GM19239 (cell line): Measurements from ENCODE around the gene CAMK2A.

ENCODE experiments used
- DNase-seq: peaks from one replicate; pipeline ENCODE4 v3.0.0; 2011; ENCODE audit warnings: low spot score; ENCODE audit not compliant: insufficient read length
- FAIRE-seq: peaks from 2 replicates; lab custom pipeline; 2011; peaks lifted over from hg19 to GRCh38; lab: Jason Lieb, UNC

Gene CAMK2A

GRCh38 chr5:150302301-150303069 is 12.9 kb upstream of the CAMK2A start, which contains the start of gene ARSI:
TSS of gene ARSI (minus strand) at chr5:150302905. CDS start at chr5:150302373, 532 bp downstream.
- no peak for FAIRE-seq
- no peak for DNase-seq

- no peak for FAIRE-seq
- no peak for DNase-seq
Measured at GRCh38 chr5:150301901-150302300, 12.3 kb upstream of the CAMK2A start.

DNA sequence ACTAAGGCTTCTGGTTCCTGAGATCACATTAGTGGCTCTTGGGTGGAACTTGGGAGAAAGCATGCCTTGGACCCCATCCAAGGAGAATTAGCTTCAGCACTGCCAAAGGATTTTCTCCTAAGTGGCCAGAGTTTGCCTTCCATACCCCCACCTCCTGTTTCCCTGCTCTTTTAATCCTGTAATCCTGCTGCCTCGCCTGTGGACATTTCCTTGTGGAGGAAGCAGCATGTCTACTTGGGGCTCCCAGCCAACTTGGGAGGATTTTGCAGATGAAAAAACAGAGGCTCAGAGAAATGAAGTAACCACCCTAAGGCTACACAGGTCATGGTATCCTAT is 11.6 kb upstream of the CAMK2A start:
- no peak for FAIRE-seq
- no peak for DNase-seq

- FAIRE-seq (no peak), DNase-seq (no peak)
Measured at GRCh38 chr5:150300496-150301169, 11.1 kb upstream of the CAMK2A start.

GRCh38 chr5:150299571-150300327 is 10.2 kb upstream of the CAMK2A start:
- FAIRE-seq: no peak
- DNase-seq: peak; percentile 35

DNA sequence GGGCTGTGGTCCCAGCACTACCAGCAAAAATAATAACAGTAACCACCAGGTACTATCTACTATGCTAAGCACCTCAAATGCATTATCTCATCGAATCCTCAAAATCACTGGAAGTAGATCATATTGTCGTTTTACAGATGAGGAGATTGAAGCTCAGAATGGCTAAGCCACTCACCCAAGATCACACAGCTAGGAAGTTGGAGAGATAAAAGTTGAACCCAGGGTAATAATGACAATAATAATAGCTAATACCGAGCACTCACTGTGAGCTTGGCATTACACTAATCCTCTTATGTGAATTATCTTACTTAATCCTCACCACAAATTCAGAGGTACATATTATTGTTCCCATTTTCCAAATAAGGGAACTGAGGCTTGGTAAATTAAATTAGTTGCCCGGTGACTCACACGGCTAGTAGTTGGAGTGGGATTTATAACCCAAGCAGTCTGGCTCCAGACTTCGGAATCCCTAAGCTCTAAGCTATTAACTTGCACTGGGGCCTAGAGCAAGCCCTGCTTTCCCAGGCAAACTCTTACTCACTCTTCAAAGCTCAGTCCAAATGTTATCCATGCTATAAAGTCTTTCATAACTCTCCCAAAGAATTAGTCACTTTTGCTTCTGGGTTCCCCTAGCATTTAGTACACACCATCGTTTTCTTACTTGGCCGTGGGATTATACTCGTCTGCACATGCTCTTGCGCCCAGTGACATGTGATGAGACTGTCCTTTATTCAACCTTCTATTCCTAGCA is 9.3 kb upstream of the CAMK2A start:
- no peak for DNase-seq
- no peak for FAIRE-seq

GRCh38 chr5:150297934-150298595 is 8.5 kb upstream of the CAMK2A start:
- DNase-seq (no peak), FAIRE-seq (no peak)

- no peak for FAIRE-seq
- no peak for DNase-seq
Measured at GRCh38 chr5:150297236-150297890, 7.8 kb upstream of the CAMK2A start.

GRCh38 chr5:150296496-150296895 is 6.9 kb upstream of the CAMK2A start:
- FAIRE-seq (no peak), DNase-seq (no peak)

- FAIRE-seq (no peak), DNase-seq (no peak)
Measured at GRCh38 chr5:150295741-150296486, 6.3 kb upstream of the CAMK2A start.

- DNase-seq (no peak), FAIRE-seq (no peak)
Measured at GRCh38 chr5:150295172-150295634, 5.6 kb upstream of the CAMK2A start.

DNA sequence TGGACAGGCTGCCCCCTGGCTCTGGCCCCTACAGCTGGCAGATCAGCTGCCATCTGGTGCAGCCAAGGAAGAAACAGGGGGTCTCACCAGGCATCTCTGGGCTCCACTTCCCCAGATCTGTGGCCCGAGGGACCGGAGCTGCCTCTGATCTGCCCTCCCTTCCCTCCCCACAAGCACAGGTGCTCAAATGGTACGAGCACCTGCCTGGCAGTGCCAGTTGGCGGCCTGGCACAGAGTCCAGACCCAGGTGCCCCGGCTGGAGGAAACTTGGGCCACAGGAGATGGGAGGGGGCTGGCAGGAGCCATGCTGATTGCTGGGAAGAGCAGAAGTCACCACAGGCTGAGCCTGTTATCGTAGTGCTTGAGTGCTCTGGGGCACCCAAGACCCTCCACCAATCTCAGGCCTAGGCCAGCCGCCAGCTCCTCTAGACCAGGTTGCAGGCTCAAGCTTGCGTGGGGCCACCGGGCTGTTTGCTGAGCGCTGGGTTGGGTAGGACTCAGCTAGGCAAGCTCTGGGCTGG is 5.0 kb upstream of the CAMK2A start:
- no peak for DNase-seq
- no peak for FAIRE-seq

DNA sequence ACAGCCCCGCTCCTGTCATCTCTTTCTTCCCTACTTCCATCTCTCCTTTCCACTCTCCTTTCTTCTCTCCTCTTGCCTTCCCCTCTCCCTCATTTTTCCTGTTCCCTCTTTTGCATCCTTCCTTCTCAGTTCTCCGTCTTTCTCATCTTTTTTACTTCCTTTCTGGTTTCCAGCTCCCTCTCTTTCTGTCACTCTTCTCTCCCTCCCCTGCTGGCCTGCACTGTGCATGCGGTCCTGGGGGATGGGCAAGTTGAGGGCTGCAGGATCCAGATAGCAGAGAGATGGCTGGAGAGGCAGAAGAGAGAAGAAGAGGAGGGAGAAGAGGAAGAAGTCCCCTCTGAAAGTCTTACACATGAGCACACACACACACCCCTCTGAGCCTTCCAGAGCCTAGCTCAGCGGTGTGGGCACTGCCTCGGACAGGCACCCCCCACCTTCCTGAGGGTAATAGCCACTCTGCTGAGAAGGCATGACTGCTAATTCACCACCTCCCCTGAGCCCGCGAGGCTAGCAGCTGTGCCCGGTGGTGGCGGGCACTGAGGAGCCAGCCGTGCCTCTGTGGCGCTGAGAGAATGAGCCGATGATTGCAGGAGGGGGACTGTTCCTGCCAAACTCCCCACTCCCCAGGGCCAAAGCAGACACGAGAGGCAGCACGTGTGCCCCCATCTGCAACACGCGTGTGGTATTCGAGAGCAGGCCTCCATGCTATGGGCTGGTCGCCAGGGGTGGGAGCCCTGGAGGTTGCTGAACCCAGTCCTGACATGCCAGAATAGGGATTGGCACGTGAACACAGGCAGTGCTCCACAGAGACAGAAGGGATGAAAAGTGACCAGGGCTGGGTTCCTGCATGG is 3.7 kb upstream of the CAMK2A start:
- FAIRE-seq (no peak), DNase-seq (no peak)

GRCh38 chr5:150291388-150292385 is 2.1 kb upstream of the CAMK2A start:
- DNase-seq (no peak), FAIRE-seq (no peak)

GRCh38 chr5:150288791-150289190 is 782 bp downstream of the CAMK2A start:
- no peak for FAIRE-seq
- no peak for DNase-seq

DNA sequence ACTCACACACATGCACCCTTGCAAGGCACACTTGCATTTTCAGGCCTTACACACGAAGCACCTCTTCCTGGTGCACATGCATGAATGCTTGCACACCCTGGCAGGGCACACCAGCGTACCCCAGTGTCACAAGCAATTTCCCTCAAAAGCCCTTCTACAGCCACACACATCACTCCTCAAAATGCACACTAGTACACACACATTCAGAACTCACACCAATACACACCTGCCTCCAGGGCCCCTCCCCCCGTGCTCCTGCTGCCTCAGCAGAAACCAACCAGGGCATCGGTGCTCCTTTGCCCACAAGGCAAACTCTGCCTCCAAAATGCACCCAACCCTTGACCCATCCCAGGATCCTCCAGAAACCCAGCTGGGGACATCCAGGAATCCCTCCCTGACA is 1.2 kb downstream of the CAMK2A start:
- DNase-seq (no peak), FAIRE-seq (no peak)
